Stomach (tissue), 9 donors: ENCODE measurements around the gene RPP25. TPM values are rescaled to one million over a fixed set of nuclear protein-coding genes. Genes with fewer than 3 reads are reported as not detected.
"Not testable (repeated sequence)": the region's sequence is repeated elsewhere in the genome, so short reads cannot be mapped to it uniquely, and the experiment has no call there.

Source experiments
- DNase-seq, 2 donors: peaks; one replicate each; pipeline versions ENCODE4 v3.0.0 to v3.0.0-alpha.2; 2013 to 2019
- H3K27ac ChIP-seq, 5 donors: fragments of 200-600 bp in 4 of 5; sonication (generic) in 4 of 5; one replicate each; pipeline ENCODE4 v1.5.1; 2013 to 2019; ENCODE audit warnings: mild to moderate bottlenecking in 1 of 5, moderate library complexity in 1 of 5
- H3K27me3 ChIP-seq, 3 donors: fragments of 200-600 bp; sonication (generic); one replicate each; pipeline ENCODE4 v1.5.1; 2017 to 2019; ENCODE audit warnings: mixed run types in 1 of 3
- H3K36me3 ChIP-seq, 4 donors: fragments of 200-600 bp; sonication (generic); 1 replicate in 3 of 4; 2 replicates in 1 of 4; pipeline ENCODE4 v1.5.1; 2016 to 2019
- H3K4me1 ChIP-seq, 4 donors: fragments of 200-600 bp; sonication (generic); one replicate each; pipeline ENCODE4 v1.5.1; 2016 to 2019
- H3K4me3 ChIP-seq, 4 donors: fragments of 200-600 bp; sonication (generic) in 3 of 4; one replicate each; pipeline ENCODE4 v1.5.1; 2016 to 2019; ENCODE audit warnings: mild to moderate bottlenecking in 1 of 4
- H3K9me3 ChIP-seq, 4 donors: fragments of 200-600 bp; sonication (generic); one replicate each; pipeline ENCODE4 v1.5.1; 2016 to 2019
- EP300 ChIP-seq: sonication (generic); formaldehyde crosslinking; IDR thresholded peaks from one replicate; pipeline ENCODE4 v1.6.1; 2017; ENCODE audit warnings: antibody characterized with exemption
- POLR2A ChIP-seq, 4 donors: fragments of 450-650 bp; IDR thresholded peaks; one replicate each; pipeline ENCODE4 v1.6.1; 2016; ENCODE audit warnings: antibody characterized with exemption in 4 of 4, control low read depth in 2 of 4, mild to moderate bottlenecking in 1 of 4, moderate library complexity in 1 of 4
- POLR2AphosphoS5 ChIP-seq, 3 donors: sonication (generic); formaldehyde crosslinking; IDR thresholded peaks; one replicate each; pipeline ENCODE4 v1.6.1; 2016; ENCODE audit warnings: antibody characterized with exemption in 3 of 3
- WGBS, 5 donors: extraction: QIAGEN DNeasy Blood & Tissue Kit in 3 of 5; methylation state at CpG; one replicate each; pipeline versions ENCODE4 v1.1.5 to v1.1.7; 2013 to 2018; 5-methylcytosine and 5-hydroxymethylcytosine counted together
- intact Hi-C: fragments of 100-400 bp; cut with DNase I; formaldehyde crosslinking; loops from one replicate; pipeline ENCODE4 v1.15.1; 2023; ENCODE audit warnings: low total_unique reads
- polyA plus RNA-seq, 3 donors: library from polyadenylated mRNA; stranded (reverse); fragments of 200-250 nt; gene quantifications; one replicate each; pipeline ENCODE4 v1.2.3, GENCODE V29; 2013
- total RNA-seq, 5 donors: library from RNA; depleted of rRNA; stranded (reverse); fragments of >200 nt; gene quantifications; one replicate each; pipeline versions ENCODE4 v1.1.0 to v1.2.3, GENCODE V29; 2014 to 2016
- TF ChIP-seq, protein P1 (sequence below), 7 experiments: fragments of 450-650 bp in 4 of 7; fragments of 200-600 bp in 3 of 7; sonication (generic) in 3 of 7; IDR thresholded peaks; one replicate each; pipeline ENCODE4 v1.5.1; 2016 to 2019; ENCODE audit warnings: antibody characterized with exemption in 7 of 7, control low read depth in 2 of 7, mild to moderate bottlenecking in 1 of 7
- donor health status: healthy with polysubstance abuse.
- donor health status: Bipolar disorder and iron deficiency.
- donor health status: healthy.

RPP25 gene
- total and polyA plus RNA-seq, 8 donors, result 2.8 to 59.4 (median 9.0) TPM

DNA sequence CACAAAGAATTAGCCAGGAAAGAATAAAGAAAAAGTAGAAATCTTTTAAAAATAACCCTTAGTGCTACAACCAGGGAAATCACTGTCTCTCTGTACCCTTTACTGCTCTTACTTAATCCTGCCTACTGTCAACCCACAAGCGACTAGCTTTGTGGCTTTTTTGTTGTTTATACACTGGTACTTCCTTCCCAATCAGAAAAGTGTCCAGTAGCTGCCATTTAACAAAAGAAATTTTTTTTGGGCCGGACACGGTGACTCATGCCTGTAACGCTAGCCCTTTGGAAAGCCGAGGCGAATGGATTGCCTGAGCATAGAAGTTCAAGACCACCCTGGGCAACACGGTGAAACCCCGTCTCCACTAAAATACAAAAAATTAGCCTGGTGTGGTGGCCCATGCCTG is 36.1 kb downstream of the RPP25 start:
- 65 to 77% (median 68%) methylated on average over 8 of the region's 8 CpGs for WGBS, 5 donors
- H3K9me3 ChIP-seq, result no peaks in the 10 kb centered on the region
- peaks cover 71 to 100% (median 100%) of the 10 kb centered on the region in 4 donors for H3K36me3 ChIP-seq
- intact Hi-C loops, result no loop called here
- no peak for DNase-seq
- no peaks in the 10 kb centered on the region for H3K4me1 ChIP-seq
- TF ChIP-seq, protein P1, sequence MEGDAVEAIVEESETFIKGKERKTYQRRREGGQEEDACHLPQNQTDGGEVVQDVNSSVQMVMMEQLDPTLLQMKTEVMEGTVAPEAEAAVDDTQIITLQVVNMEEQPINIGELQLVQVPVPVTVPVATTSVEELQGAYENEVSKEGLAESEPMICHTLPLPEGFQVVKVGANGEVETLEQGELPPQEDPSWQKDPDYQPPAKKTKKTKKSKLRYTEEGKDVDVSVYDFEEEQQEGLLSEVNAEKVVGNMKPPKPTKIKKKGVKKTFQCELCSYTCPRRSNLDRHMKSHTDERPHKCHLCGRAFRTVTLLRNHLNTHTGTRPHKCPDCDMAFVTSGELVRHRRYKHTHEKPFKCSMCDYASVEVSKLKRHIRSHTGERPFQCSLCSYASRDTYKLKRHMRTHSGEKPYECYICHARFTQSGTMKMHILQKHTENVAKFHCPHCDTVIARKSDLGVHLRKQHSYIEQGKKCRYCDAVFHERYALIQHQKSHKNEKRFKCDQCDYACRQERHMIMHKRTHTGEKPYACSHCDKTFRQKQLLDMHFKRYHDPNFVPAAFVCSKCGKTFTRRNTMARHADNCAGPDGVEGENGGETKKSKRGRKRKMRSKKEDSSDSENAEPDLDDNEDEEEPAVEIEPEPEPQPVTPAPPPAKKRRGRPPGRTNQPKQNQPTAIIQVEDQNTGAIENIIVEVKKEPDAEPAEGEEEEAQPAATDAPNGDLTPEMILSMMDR (IDR thresholded peaks at IDR 0.05), result no peak
- TF ChIP-seq POLR2A (IDR thresholded peaks at IDR 0.05) (no peak), POLR2AphosphoS5 (IDR thresholded peaks at IDR 0.05) (no peak), EP300 (no peak)
- no peak overlapping the region for H3K4me3 ChIP-seq
- no peak overlapping the region for H3K27ac ChIP-seq
- H3K27me3 ChIP-seq, result no peaks in the 10 kb centered on the region

DNA sequence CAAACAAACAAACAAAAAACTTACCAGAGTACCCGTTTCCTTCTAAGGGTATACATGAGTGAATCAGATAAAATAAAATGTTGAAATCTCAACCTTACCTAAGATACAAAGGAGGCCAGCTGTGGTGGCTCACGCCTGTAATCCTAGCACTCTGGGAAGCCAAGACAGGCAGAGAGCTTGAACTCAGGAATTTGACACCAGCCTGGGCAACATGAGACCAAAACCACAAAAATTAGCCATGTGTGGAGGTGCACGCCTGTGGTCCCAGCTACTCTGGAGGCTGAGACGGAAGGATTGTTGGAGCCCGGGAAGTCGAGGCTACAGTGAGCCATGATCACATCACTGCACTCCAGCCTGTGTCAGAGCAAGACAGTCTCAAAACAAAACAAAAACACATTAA is 38.9 kb downstream of the RPP25 start:
- TF ChIP-seq EP300 (no peak), POLR2AphosphoS5 (IDR thresholded peaks at IDR 0.05) (no peak), POLR2A (IDR thresholded peaks at IDR 0.05) (no peak)
- TF ChIP-seq, protein P1 (IDR thresholded peaks at IDR 0.05), result no peak
- intact Hi-C loops, result no loop called here
- Histone ChIP-seq H3K27ac (no peak overlapping the region), H3K4me1 (no peaks in the 10 kb centered on the region), H3K4me3 (no peak overlapping the region), H3K36me3 (peaks cover 66 to 100% (median 99%) of the 10 kb centered on the region in 4 donors), H3K27me3 (no peaks in the 10 kb centered on the region), H3K9me3 (no peaks in the 10 kb centered on the region)
- DNase-seq, result no peak
- 87 to 93% (median 91%) methylated on average over 6 of the region's 6 CpGs for WGBS, 5 donors

DNA sequence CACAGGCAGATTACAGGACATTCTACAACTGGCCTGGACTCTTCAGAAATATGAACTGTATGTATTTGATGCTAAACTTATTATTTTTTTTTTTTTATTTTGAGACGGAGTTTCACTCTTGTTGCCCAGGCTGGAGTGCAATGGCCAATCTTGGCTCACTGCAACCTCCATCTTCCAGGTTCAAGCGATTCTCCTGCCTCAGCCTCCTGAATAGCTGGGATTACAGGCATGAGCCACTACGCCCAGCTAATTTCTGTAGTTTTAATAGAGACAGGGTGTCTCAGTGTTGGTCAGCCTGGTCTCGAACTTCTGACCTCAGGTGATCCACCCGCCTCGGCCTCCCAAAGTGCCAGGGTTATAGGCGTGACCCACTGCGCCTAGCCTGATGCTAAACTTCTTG is 42.8 kb downstream of the RPP25 start:
- intact Hi-C loops, H3K4me3 ChIP-seq, H3K4me1 ChIP-seq, H3K27ac ChIP-seq, DNase-seq, H3K27me3 ChIP-seq, H3K9me3 ChIP-seq: not testable (repeated sequence)
- WGBS, 5 donors, result 95 to 98% (median 95%) methylated on average over 8 of the region's 8 CpGs
- peaks cover 46 to 91% (median 81%) of the 10 kb centered on the region in 4 donors for H3K36me3 ChIP-seq

DNA sequence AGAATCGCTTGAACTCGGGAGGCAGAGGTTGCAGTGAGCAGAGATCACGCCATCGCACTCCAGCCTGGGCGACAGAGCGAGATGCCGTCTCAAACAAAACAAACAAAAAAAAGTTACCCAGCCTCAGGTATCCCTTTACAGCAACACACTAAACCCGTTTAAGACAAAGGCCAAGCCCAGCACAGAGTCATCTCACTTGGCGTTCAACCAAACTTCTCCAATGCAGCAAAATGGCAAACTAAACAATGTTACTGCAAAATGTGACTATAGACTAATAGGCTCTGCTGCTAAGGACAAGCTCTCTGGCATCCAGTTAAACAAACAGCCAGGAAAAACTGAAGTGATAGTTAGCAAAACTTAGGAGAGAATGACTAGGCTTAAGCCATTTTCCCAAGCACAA is 43.5 kb downstream of the RPP25 start:
- intact Hi-C loops, result no loop called here
- H3K27me3 ChIP-seq, result no peaks in the 10 kb centered on the region
- H3K4me3 ChIP-seq, result no peak overlapping the region
- WGBS, 5 donors, result 84 to 91% (median 86%) methylated on average over 9 of the region's 9 CpGs
- TF ChIP-seq EP300 (no peak), POLR2A (IDR thresholded peaks at IDR 0.05) (no peak), POLR2AphosphoS5 (IDR thresholded peaks at IDR 0.05) (no peak)
- TF ChIP-seq, protein P1 (IDR thresholded peaks at IDR 0.05), result no peak
- peaks cover 39 to 84% (median 73%) of the 10 kb centered on the region in 4 donors for H3K36me3 ChIP-seq
- H3K4me1 ChIP-seq, result no peaks in the 10 kb centered on the region
- no peak for DNase-seq
- no peak overlapping the region for H3K27ac ChIP-seq
- no peaks in the 10 kb centered on the region for H3K9me3 ChIP-seq

DNA sequence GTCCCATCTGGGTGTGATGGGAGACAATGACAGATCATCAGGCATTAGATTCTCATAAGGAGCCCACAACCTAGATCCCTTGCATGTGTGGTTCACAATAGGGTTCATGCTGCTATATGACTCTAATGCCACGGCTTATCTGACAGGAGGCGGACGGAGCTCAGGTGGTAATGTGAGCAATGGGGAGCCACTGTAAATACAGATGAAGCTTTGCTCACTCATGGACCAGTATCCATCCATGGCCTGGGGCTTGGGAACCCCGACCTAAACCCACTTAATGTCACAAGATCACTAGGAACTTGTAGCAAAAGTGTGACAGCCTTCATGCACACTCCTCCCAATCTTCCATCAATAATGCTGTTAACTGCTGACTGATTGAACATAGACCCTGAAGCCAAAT is 47.9 kb downstream of the RPP25 start:
- 74 to 89% (median 78%) methylated on average over 4 of the region's 4 CpGs for WGBS, 5 donors
- peaks cover 19 to 53% (median 43%) of the 10 kb centered on the region in 4 donors for H3K36me3 ChIP-seq
- DNase-seq, result no peak
- H3K9me3 ChIP-seq, result no peaks in the 10 kb centered on the region
- H3K27me3 ChIP-seq, result no peaks in the 10 kb centered on the region
- H3K27ac ChIP-seq, result no peak overlapping the region
- peaks cover 17 to 34% (median 27%) of the 10 kb centered on the region in 4 donors for H3K4me1 ChIP-seq
- TF ChIP-seq POLR2AphosphoS5 (IDR thresholded peaks at IDR 0.05) (no peak), EP300 (no peak), POLR2A (IDR thresholded peaks at IDR 0.05) (no peak)
- TF ChIP-seq, protein P1 (IDR thresholded peaks at IDR 0.05), result no peak
- intact Hi-C loops, result no loop called here
- no peak overlapping the region for H3K4me3 ChIP-seq
